Activated naive CD4-positive, alpha-beta T cell treated with anti-CD3 and anti-CD28 coated beads, Interleukin-2, amount 50 U/mL, for 24 hours (primary cell): ENCODE data around the gene BCL3.

Experiments
- H3K27ac Mint-ChIP-seq: one replicate; pipeline ENCODE4 v1.8.0; 2021; ENCODE audit warnings: mild to moderate bottlenecking, mixed read lengths
- H3K27me3 Mint-ChIP-seq: one replicate; pipeline ENCODE4 v1.8.0; 2021; ENCODE audit warnings: mixed read lengths
- H3K36me3 Mint-ChIP-seq: one replicate; pipeline ENCODE4 v1.8.0; 2021; ENCODE audit warnings: mixed read lengths
- H3K4me1 Mint-ChIP-seq: one replicate; pipeline ENCODE4 v1.8.0; 2021; ENCODE audit warnings: mixed read lengths
- H3K4me3 Mint-ChIP-seq: one replicate; pipeline ENCODE4 v1.8.0; 2021; ENCODE audit warnings: mild to moderate bottlenecking, mixed read lengths
- H3K9me3 Mint-ChIP-seq: one replicate; pipeline ENCODE4 v1.8.0; 2021; ENCODE audit warnings: mixed read lengths

Gene BCL3

GRCh38 chr19:44745887-44746600 is 2.5 kb upstream of the BCL3 start:
- Mint-ChIP-seq H3K27ac (peak overlapping the region; percentile 60), H3K36me3 (no peaks in the 10 kb centered on the region), H3K4me3 (peak overlapping the region; percentile 4), H3K4me1 (peaks cover 49% of the 10 kb centered on the region), H3K27me3 (no peaks in the 10 kb centered on the region), H3K9me3 (no peaks in the 10 kb centered on the region)

- Mint-ChIP-seq H3K27me3 (no peaks in the 10 kb centered on the region), H3K36me3 (no peaks in the 10 kb centered on the region), H3K27ac (peak overlapping the region; percentile 60), H3K9me3 (no peaks in the 10 kb centered on the region), H3K4me3 (peak overlapping the region; percentile 64), H3K4me1 (peaks cover 54% of the 10 kb centered on the region)
Measured at GRCh38 chr19:44746616-44746945, 1.9 kb upstream of the BCL3 start.

GRCh38 chr19:44746946-44747738 is 1.4 kb upstream of the BCL3 start:
- H3K27me3 Mint-ChIP-seq, result no peaks in the 10 kb centered on the region
- no peaks in the 10 kb centered on the region for H3K36me3 Mint-ChIP-seq
- no peaks in the 10 kb centered on the region for H3K9me3 Mint-ChIP-seq
- H3K27ac Mint-ChIP-seq, result peak overlapping the region; percentile 89
- H3K4me3 Mint-ChIP-seq, result peak overlapping the region; percentile 95
- peaks cover 60% of the 10 kb centered on the region for H3K4me1 Mint-ChIP-seq

GRCh38 chr19:44747739-44748425 is 626 bp upstream of the BCL3 start:
- peak overlapping the region; percentile 91 for H3K27ac Mint-ChIP-seq
- peaks cover 64% of the 10 kb centered on the region for H3K4me1 Mint-ChIP-seq

GRCh38 chr19:44749292-44749691 is 784 bp downstream of the BCL3 start:
- no peaks in the 10 kb centered on the region for H3K27me3 Mint-ChIP-seq
- H3K4me1 Mint-ChIP-seq, result peaks cover 73% of the 10 kb centered on the region
- H3K9me3 Mint-ChIP-seq, result no peaks in the 10 kb centered on the region
- no peaks in the 10 kb centered on the region for H3K36me3 Mint-ChIP-seq
- H3K27ac Mint-ChIP-seq, result no peak overlapping the region
- peak overlapping the region; percentile 84 for H3K4me3 Mint-ChIP-seq

More at GRCh38 chr19:44747739-44748425, 626 bp upstream of the BCL3 start:
- H3K36me3 Mint-ChIP-seq, result no peaks in the 10 kb centered on the region
- H3K27me3 Mint-ChIP-seq, result no peaks in the 10 kb centered on the region
- H3K4me3 Mint-ChIP-seq, result peak overlapping the region; percentile 95
- no peaks in the 10 kb centered on the region for H3K9me3 Mint-ChIP-seq

- Mint-ChIP-seq H3K4me3 (peak overlapping the region; percentile 84), H3K4me1 (peaks cover 78% of the 10 kb centered on the region), H3K27ac (no peak overlapping the region), H3K36me3 (no peaks in the 10 kb centered on the region), H3K27me3 (no peaks in the 10 kb centered on the region), H3K9me3 (no peaks in the 10 kb centered on the region)
Measured at GRCh38 chr19:44749994-44750393, 1.5 kb downstream of the BCL3 start.

GRCh38 chr19:44752123-44752815 is 3.8 kb downstream of the BCL3 start:
- Mint-ChIP-seq H3K9me3 (no peaks in the 10 kb centered on the region), H3K36me3 (no peaks in the 10 kb centered on the region), H3K4me3 (peak overlapping the region; percentile 89), H3K4me1 (peaks cover 75% of the 10 kb centered on the region), H3K27ac (peak overlapping the region; percentile 68), H3K27me3 (no peaks in the 10 kb centered on the region)

- peak overlapping the region; percentile 81 for H3K27ac Mint-ChIP-seq
- no peaks in the 10 kb centered on the region for H3K27me3 Mint-ChIP-seq
Measured at GRCh38 chr19:44752816-44753625, 4.5 kb downstream of the BCL3 start.

GRCh38 chr19:44753626-44753931 is 5.1 kb downstream of the BCL3 start:
- H3K9me3 Mint-ChIP-seq, result no peaks in the 10 kb centered on the region
- H3K36me3 Mint-ChIP-seq, result peaks cover 4% of the 10 kb centered on the region
- no peaks in the 10 kb centered on the region for H3K27me3 Mint-ChIP-seq
- peak overlapping the region; percentile 89 for H3K4me3 Mint-ChIP-seq
- peak overlapping the region; percentile 81 for H3K27ac Mint-ChIP-seq
- H3K4me1 Mint-ChIP-seq, result peaks cover 65% of the 10 kb centered on the region

More at GRCh38 chr19:44752816-44753625, 4.5 kb downstream of the BCL3 start:
- Mint-ChIP-seq H3K36me3 (no peaks in the 10 kb centered on the region), H3K4me3 (peak overlapping the region; percentile 89), H3K4me1 (peaks cover 68% of the 10 kb centered on the region), H3K9me3 (no peaks in the 10 kb centered on the region)

GRCh38 chr19:44753932-44754749 is 5.6 kb downstream of the BCL3 start:
- Mint-ChIP-seq H3K9me3 (no peaks in the 10 kb centered on the region), H3K36me3 (peaks cover 4% of the 10 kb centered on the region), H3K4me3 (peak overlapping the region; percentile 89), H3K27ac (peak overlapping the region; percentile 88), H3K4me1 (peaks cover 63% of the 10 kb centered on the region), H3K27me3 (no peaks in the 10 kb centered on the region)

- Mint-ChIP-seq H3K36me3 (peaks cover 5% of the 10 kb centered on the region), H3K27me3 (no peaks in the 10 kb centered on the region)
Measured at GRCh38 chr19:44754750-44755080, 6.2 kb downstream of the BCL3 start.

GRCh38 chr19:44755219-44755618 is 6.7 kb downstream of the BCL3 start:
- Mint-ChIP-seq H3K36me3 (peaks cover 8% of the 10 kb centered on the region), H3K27ac (peak overlapping the region; percentile 88), H3K9me3 (no peaks in the 10 kb centered on the region), H3K4me1 (peaks cover 59% of the 10 kb centered on the region), H3K4me3 (peak overlapping the region; percentile 89), H3K27me3 (no peaks in the 10 kb centered on the region)

More at GRCh38 chr19:44754750-44755080, 6.2 kb downstream of the BCL3 start:
- Mint-ChIP-seq H3K4me3 (peak overlapping the region; percentile 89), H3K27ac (peak overlapping the region; percentile 88), H3K4me1 (peaks cover 59% of the 10 kb centered on the region), H3K9me3 (no peaks in the 10 kb centered on the region)

GRCh38 chr19:44756089-44756562 is 7.6 kb downstream of the BCL3 start:
- H3K4me3 Mint-ChIP-seq, result no peak overlapping the region
- H3K4me1 Mint-ChIP-seq, result peaks cover 59% of the 10 kb centered on the region
- H3K36me3 Mint-ChIP-seq, result peaks cover 8% of the 10 kb centered on the region

GRCh38 chr19:44757057-44757734 is 8.7 kb downstream of the BCL3 start:
- Mint-ChIP-seq H3K4me1 (peaks cover 50% of the 10 kb centered on the region), H3K36me3 (peaks cover 8% of the 10 kb centered on the region), H3K4me3 (no peak overlapping the region), H3K9me3 (no peaks in the 10 kb centered on the region), H3K27ac (no peak overlapping the region), H3K27me3 (no peaks in the 10 kb centered on the region)

More at GRCh38 chr19:44756089-44756562, 7.6 kb downstream of the BCL3 start:
- H3K9me3 Mint-ChIP-seq, result no peaks in the 10 kb centered on the region
- no peaks in the 10 kb centered on the region for H3K27me3 Mint-ChIP-seq
- no peak overlapping the region for H3K27ac Mint-ChIP-seq
